AG09319 (cell line): ENCODE results near the gene PPP6R3.

Experiments
- DNase-seq: peaks from one replicate; pipeline ENCODE4 v3.0.0-alpha.2; 2010; ENCODE audit warnings: low read depth; ENCODE audit errors: extremely low read depth
- TF ChIP-seq, protein P1 (sequence below): IDR thresholded peaks from 2 replicates; pipeline ENCODE4 v1.5.1; 2011; ENCODE audit warnings: low read depth, mild to moderate bottlenecking, inconsistent platforms, low read length, moderate library complexity

PPP6R3 gene

DNA sequence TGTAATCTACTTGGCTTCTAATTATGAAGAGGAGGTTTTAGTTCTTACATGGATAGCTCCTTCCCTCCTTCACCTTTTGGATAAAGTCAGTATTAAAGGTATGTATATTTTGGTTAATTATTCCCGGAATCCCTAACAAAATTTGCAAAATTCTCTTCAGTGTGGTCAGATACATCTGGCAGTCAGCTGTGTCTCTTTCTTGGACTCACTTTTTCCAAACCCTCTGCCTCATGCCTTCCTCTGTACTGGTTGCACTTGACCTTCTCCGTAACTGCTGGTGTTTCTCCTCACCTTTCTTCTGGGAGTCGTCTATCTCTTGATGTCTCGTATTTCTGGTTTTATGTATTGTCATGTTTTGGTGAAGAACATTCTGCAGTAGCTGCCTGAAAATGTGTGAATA lies 62.5 kb downstream of the PPP6R3 start:
- DNase-seq: no peak
- TF ChIP-seq, protein P1, sequence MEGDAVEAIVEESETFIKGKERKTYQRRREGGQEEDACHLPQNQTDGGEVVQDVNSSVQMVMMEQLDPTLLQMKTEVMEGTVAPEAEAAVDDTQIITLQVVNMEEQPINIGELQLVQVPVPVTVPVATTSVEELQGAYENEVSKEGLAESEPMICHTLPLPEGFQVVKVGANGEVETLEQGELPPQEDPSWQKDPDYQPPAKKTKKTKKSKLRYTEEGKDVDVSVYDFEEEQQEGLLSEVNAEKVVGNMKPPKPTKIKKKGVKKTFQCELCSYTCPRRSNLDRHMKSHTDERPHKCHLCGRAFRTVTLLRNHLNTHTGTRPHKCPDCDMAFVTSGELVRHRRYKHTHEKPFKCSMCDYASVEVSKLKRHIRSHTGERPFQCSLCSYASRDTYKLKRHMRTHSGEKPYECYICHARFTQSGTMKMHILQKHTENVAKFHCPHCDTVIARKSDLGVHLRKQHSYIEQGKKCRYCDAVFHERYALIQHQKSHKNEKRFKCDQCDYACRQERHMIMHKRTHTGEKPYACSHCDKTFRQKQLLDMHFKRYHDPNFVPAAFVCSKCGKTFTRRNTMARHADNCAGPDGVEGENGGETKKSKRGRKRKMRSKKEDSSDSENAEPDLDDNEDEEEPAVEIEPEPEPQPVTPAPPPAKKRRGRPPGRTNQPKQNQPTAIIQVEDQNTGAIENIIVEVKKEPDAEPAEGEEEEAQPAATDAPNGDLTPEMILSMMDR: no peak

DNA sequence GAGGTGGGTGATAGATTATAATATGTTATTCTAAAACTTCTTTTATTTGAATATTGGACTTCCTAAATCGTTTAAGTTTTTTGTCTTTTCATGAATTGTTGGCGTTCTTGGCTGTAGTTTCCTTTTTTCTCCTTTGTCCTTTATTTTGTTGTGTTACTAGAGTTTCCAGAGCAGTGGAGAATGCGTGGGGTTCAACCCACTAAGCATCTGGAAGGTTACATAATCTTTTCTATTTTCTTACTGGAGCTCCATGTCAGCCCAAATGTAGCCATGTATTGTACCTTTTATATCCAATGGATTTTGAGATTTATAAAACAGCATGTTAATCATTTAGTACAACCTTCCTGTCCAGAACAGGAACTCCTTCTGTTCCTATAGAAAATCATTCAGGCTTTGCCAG lies 63.2 kb downstream of the PPP6R3 start:
- TF ChIP-seq, protein P1: no peak
- DNase-seq: no peak

DNA sequence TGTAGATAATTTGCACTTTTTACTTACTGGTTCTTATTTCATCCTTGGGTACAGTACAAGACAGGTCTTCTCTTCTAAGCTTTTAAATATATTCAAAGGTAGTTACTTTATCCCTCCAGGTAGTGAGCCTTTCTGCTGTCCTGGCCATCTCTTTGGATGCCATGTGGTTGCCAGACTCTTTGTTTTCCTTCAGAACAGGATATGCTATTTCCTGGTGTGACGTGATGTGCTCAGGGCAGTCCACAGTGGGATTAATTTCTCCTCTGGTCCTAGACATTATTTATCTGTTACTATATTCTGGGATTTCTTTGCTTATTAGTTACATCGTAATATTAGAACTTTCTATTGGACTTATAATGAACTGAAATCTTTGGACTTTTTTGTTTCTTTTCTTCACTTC lies 63.7 kb downstream of the PPP6R3 start:
- no peak for DNase-seq
- TF ChIP-seq, protein P1: no peak

DNA sequence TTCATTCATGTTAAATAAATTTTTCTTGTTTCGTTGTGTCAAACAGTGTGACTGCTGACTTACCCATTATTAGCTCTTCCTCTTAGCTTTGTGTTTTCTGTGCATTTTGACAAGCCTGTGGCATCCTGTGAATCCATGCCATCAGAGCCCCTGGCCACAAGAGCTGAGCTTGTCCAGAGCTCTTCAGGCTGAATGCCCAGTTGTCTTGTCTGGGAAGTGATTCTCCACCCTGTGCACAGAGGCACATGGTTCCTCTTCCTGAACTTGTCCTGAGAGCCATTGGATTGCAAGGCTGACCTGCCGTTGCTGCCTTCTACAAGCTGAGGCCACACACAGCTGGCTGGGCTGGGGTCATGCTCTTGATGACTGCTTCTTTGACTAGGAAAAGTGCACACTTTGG lies 64.1 kb downstream of the PPP6R3 start:
- no peak for DNase-seq
- TF ChIP-seq, protein P1: no peak

DNA sequence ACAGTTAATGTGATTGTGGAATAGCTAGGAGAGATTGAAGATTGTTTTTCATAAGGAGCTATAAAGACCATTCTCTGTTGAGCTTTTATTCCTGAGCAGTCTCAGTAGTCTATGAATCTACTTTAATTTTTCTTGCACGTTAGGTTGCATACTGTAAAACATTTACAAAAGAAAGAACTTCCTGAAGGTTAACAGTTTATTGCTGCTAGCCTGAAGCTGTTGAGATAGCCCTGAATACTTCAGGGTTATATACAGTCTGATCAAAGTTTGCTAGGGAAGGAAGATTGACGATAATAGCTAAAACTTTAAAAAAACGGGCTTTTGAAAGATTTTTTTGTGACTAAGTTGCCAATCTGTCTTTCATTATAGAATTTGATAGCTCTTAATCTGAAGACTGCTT lies 64.8 kb downstream of the PPP6R3 start:
- TF ChIP-seq, protein P1: no peak
- no peak for DNase-seq

DNA sequence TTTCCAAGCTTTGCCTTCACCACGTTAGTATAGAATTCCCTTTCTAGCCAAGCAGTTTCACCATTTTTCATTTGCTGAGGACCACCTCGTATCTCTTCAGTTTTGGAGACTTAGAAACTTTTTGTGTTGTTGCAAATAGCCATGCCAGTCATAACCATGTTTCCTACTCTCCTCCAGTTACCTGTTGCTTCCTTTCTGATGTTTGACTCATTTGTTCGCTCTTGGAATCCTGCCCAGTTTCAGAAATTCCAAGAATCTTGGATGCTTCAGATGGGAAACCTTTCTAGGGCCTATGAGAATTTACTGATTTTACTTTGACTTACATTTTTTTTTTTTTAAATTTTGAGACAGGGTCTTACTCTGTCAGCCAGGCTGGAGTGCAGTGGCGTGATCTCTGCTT lies 65.4 kb downstream of the PPP6R3 start:
- no peak for DNase-seq
- TF ChIP-seq, protein P1: no peak

DNA sequence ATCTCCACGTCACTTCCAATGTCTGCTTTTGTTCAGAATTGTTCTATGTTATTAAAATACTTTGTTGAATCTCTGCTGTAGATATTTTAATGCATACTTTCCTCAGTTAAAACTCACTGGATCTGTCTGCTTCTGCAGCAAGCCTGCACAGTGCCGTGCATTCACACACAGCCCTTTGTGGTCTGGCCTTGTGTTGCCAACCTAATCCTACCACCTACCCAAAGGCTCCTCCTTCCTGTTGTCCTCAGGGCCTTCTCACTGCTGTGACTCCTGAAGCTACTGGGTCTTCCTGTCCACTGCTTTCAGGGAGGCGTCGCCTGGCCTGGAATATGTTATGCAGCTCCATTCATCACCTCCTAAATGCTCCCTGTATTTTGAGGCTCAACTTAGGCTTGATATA lies 67.0 kb downstream of the PPP6R3 start:
- no peak for DNase-seq
- TF ChIP-seq, protein P1: no peak
